ENCODE data around the gene STX8.

Gene STX8

GRCh38 chr17:9434642-9435057 is 141.0 kb downstream of the STX8 start:
- DNase-seq: no peak

- no peak for DNase-seq
Observed at GRCh38 chr17:9432934-9433421, 142.6 kb downstream of the STX8 start.

- DNase-seq: no peak
Observed at GRCh38 chr17:9432134-9432885, 143.3 kb downstream of the STX8 start.

GRCh38 chr17:9431620-9432019 is 144.0 kb downstream of the STX8 start:
- DNase-seq: no peak

- no peak for DNase-seq
Observed at GRCh38 chr17:9427465-9428315, 147.9 kb downstream of the STX8 start.

- no peak for DNase-seq
Observed at GRCh38 chr17:9424071-9424640, 151.5 kb downstream of the STX8 start.

GRCh38 chr17:9421525-9421924 is 154.1 kb downstream of the STX8 start:
- DNase-seq: no peak

- DNase-seq: no peak
Observed at GRCh38 chr17:9419932-9420453, 155.6 kb downstream of the STX8 start.

GRCh38 chr17:9414471-9414870 is 161.1 kb downstream of the STX8 start:
- no peak for DNase-seq

GRCh38 chr17:9410737-9411136 is 164.9 kb downstream of the STX8 start:
- no peak for DNase-seq

GRCh38 chr17:9410301-9410700 is 165.3 kb downstream of the STX8 start:
- no peak for DNase-seq

GRCh38 chr17:9409878-9410277 is 165.7 kb downstream of the STX8 start:
- no peak for DNase-seq

- DNase-seq: no peak
Observed at GRCh38 chr17:9408868-9409829, 166.5 kb downstream of the STX8 start.

GRCh38 chr17:9408381-9408780 is 167.2 kb downstream of the STX8 start:
- no peak for DNase-seq

- DNase-seq: no peak
Observed at GRCh38 chr17:9406046-9406606, 169.5 kb downstream of the STX8 start.

- DNase-seq: no peak
Observed at GRCh38 chr17:9403257-9403656, 172.4 kb downstream of the STX8 start.

- DNase-seq: no peak
Observed at GRCh38 chr17:9402590-9403199, 172.9 kb downstream of the STX8 start.

GRCh38 chr17:9401434-9401833 is 174.2 kb downstream of the STX8 start:
- DNase-seq: no peak

- no peak for DNase-seq
Observed at GRCh38 chr17:9389111-9389527, 186.5 kb downstream of the STX8 start.

- DNase-seq: no peak
Observed at GRCh38 chr17:9386401-9386800, 189.2 kb downstream of the STX8 start.

GRCh38 chr17:9383826-9384225 is 191.8 kb downstream of the STX8 start:
- no peak for DNase-seq
